WTC11 (cell line): ENCODE data around the gene ADCK2. TPM values are rescaled to one million over a fixed set of nuclear protein-coding genes. Genes with fewer than 3 reads are reported as not detected.
"Not testable (repeated sequence)": the region's sequence is repeated elsewhere in the genome, so short reads cannot be mapped to it uniquely, and the experiment has no call there.

Source experiments
- ATAC-seq: fragments of 200-7000 bp; cut with Tn5 transposase; 2 replicates; pipeline ENCODE4 v1.10.0; 2021; ENCODE audit warnings: mild to moderate bottlenecking, moderate library complexity
- CTCF ChIA-PET: fragments of 300-600 bp; sonication (Branson Sonifier 250); formaldehyde crosslinking; loops from one replicate; lab custom pipeline; 2021; ENCODE audit warnings: antibody characterized with exemption; lab: Charles Lee
- POLR2A ChIA-PET: fragments of 350-600 bp; sonication (Branson Sonifier 250); formaldehyde crosslinking; loops from one replicate; lab custom pipeline; 2021; ENCODE audit warnings: antibody characterized with exemption; lab: Charles Lee
- DNase-seq: peaks from one replicate; pipeline ENCODE4 v3.0.0; 2021; ENCODE audit warnings: low spot score
- H3K27ac Mint-ChIP-seq: 2 replicates; pipeline ENCODE4 v1.8.0; 2021; ENCODE audit warnings: mixed read lengths
- H3K27me3 Mint-ChIP-seq: 2 replicates; pipeline ENCODE4 v1.8.0; 2021; ENCODE audit warnings: low read depth, mild to moderate bottlenecking, moderate library complexity, mixed read lengths
- H3K36me3 Mint-ChIP-seq: 2 replicates; pipeline ENCODE4 v1.8.0; 2021; ENCODE audit warnings: mixed read lengths
- H3K4me1 Mint-ChIP-seq: 2 replicates; pipeline ENCODE4 v1.8.0; 2022; ENCODE audit warnings: mixed read lengths
- H3K4me3 Mint-ChIP-seq: 2 replicates; pipeline ENCODE4 v1.8.0; 2021; ENCODE audit warnings: mild to moderate bottlenecking, moderate library complexity, mixed read lengths
- H3K9me3 Mint-ChIP-seq: 2 replicates; pipeline ENCODE4 v1.8.0; 2021; ENCODE audit warnings: mixed read lengths
- GRHL2 ChIP-seq: fragments of 250-450 bp; sonication (Bioruptor Pico); IDR thresholded peaks from 2 replicates; pipeline ENCODE4 v1.8.0; 2022; ENCODE audit warnings: mild to moderate bottlenecking, moderate library complexity; ENCODE audit not compliant: insufficient replicate concordance, severe bottlenecking
- HMGA2 ChIP-seq: fragments of 250-450 bp; sonication (Bioruptor Pico); IDR thresholded peaks from 2 replicates; pipeline ENCODE4 v1.4.0; 2021; ENCODE audit warnings: mild to moderate bottlenecking, moderate library complexity
- MXD4 ChIP-seq: fragments of 250-450 bp; sonication (Bioruptor Pico); IDR thresholded peaks from 2 replicates; pipeline ENCODE4 v1.8.0; 2021; ENCODE audit warnings: mild to moderate bottlenecking, moderate library complexity, borderline replicate concordance
- TEAD4 ChIP-seq: sonication (generic); formaldehyde crosslinking; IDR thresholded peaks from 2 replicates; pipeline ENCODE4 v1.8.0; 2022; ENCODE audit warnings: mild to moderate bottlenecking, missing genetic modification reagents
- ZNF671 ChIP-seq: fragments of 250-450 bp; sonication (Bioruptor Pico); IDR thresholded peaks from 2 replicates; pipeline ENCODE4 v1.8.0; 2021; ENCODE audit warnings: mild to moderate bottlenecking
- total RNA-seq: library from RNA; stranded (reverse); gene quantifications from 3 replicates; pipeline ENCODE4 v1.2.3, GENCODE V29; 2021
- TF ChIP-seq, protein P1 (sequence below): sonication (generic); formaldehyde crosslinking; IDR thresholded peaks from 2 replicates; pipeline ENCODE4 v1.8.0; 2022; ENCODE audit warnings: mild to moderate bottlenecking, missing genetic modification reagents
- TF ChIP-seq, protein P2 (sequence below): sonication (generic); formaldehyde crosslinking; IDR thresholded peaks from 2 replicates; pipeline ENCODE4 v1.8.0; 2023; ENCODE audit warnings: mild to moderate bottlenecking, missing genetic modification reagents
- TF ChIP-seq, protein P3 (sequence below): fragments of 200-600 bp; IDR thresholded peaks from 2 replicates; pipeline ENCODE4 v1.8.0; 2022; ENCODE audit warnings: antibody characterized with exemption

ADCK2 gene
- total RNA-seq, 1 experiment from 2014 or later, result 12.7 TPM

DNA sequence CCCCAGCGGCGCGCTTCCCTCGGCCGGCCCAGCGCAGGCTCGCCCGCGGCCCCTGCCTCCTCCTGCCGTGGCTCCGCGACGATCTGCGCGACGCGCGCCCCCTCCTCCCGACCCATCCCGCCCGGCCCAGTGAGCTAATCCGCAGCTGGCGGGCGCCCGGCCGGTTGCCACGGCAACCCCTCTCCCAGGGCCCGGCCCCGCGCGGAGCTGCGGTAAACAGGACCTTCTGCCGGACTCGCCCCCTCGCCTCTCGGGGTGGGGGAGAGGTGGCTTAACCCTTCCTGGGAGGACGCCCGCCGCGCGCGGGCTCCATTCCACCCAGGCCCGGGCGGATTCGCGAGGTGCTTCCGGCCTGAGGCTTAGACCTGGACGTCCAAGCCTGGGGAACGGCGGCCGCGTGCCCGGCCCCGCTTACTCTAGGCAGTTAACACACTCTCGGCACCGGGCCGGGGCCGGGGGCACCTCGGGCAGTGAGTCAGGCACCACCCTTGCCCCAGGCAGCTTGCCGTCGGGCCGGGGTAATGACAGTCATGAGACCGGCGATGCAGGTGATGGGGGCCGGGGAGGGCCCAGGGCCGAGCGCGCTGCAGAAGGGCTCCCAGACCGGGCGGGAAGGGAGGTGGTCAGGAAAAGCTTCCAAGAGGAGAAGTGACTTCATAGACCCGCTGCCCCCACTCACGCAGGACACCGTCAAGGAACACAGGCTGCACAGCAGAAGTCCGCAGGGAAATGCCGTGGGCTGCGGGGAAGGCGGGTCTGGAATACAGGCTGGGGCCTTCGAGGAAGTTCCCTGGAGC, 31.8 kb upstream of the ADCK2 start, which contains the start of gene DENND2A (continued):
- TF ChIP-seq, protein P1, sequence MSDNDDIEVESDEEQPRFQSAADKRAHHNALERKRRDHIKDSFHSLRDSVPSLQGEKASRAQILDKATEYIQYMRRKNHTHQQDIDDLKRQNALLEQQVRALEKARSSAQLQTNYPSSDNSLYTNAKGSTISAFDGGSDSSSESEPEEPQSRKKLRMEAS, result peak; percentile 82

DNA sequence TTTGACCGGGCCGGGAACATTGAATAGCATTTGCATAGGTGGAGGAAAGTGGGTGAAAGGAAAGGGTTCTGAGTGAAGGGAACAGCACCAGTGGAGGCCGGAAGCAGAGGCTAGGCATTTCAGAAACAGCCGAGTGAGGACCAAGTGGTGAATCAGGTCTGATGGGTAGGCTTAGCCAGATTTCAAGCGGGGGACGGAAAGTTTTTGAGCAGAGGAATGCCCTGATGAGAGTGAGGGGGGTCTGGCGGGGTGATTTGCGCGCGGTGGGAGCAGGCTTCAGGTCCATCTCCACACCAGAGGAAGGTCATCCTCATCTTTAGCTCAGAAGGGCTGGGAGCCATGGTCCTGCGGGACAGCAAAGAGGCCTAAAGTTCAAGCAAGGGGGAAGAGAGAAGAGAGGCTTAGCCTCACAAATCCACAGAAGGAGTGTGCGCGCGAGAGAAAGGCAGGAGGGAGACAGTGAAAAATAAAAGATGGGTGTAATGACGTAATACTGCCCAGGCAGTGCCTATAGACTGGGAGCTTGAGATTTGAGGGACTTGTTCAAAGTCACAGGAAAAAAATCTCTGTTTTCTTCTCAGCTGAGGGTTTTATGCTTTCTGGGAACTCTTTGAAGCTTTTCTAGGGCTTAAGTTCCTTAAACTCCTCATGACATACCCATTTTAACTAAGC, 31.1 kb upstream of the ADCK2 start:
- ChIA-PET POLR2A (interaction anchor here (1.1 to 1.6 kb wide), 2 partner anchors 12 to 124 kb away, joined by 5 to 10 read pairs; no protein-coding TSS in a partner anchor), CTCF (interaction anchor here (0.6 to 2.0 kb wide), 15 partner anchors 12 to 1013 kb away, joined by 3 to 16 read pairs (median 5); no protein-coding TSS in a partner anchor)
- DNase-seq, result no peak
- Mint-ChIP-seq H3K4me1 (peaks cover 37% of the 10 kb centered on the region), H3K27ac (no peak overlapping the region), H3K4me3 (peak overlapping the region; percentile 55), H3K27me3 (peaks cover 41% of the 10 kb centered on the region), H3K36me3 (no peaks in the 10 kb centered on the region), H3K9me3 (no peaks in the 10 kb centered on the region)
- 0 out of 2 replicates have a peak, but pooled peaks have one; percentile 31 for TF ChIP-seq MXD4
- TF ChIP-seq, protein P2, sequence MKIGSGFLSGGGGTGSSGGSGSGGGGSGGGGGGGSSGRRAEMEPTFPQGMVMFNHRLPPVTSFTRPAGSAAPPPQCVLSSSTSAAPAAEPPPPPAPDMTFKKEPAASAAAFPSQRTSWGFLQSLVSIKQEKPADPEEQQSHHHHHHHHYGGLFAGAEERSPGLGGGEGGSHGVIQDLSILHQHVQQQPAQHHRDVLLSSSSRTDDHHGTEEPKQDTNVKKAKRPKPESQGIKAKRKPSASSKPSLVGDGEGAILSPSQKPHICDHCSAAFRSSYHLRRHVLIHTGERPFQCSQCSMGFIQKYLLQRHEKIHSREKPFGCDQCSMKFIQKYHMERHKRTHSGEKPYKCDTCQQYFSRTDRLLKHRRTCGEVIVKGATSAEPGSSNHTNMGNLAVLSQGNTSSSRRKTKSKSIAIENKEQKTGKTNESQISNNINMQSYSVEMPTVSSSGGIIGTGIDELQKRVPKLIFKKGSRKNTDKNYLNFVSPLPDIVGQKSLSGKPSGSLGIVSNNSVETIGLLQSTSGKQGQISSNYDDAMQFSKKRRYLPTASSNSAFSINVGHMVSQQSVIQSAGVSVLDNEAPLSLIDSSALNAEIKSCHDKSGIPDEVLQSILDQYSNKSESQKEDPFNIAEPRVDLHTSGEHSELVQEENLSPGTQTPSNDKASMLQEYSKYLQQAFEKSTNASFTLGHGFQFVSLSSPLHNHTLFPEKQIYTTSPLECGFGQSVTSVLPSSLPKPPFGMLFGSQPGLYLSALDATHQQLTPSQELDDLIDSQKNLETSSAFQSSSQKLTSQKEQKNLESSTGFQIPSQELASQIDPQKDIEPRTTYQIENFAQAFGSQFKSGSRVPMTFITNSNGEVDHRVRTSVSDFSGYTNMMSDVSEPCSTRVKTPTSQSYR (CRISPR knock-in tag), result no peak
- TF ChIP-seq TEAD4 (CRISPR knock-in tag), result no peak
- TF ChIP-seq GRHL2 (CRISPR knock-in tag), result no peak
- ATAC-seq, result no peak; the same call in none of the 2 replicates

DNA sequence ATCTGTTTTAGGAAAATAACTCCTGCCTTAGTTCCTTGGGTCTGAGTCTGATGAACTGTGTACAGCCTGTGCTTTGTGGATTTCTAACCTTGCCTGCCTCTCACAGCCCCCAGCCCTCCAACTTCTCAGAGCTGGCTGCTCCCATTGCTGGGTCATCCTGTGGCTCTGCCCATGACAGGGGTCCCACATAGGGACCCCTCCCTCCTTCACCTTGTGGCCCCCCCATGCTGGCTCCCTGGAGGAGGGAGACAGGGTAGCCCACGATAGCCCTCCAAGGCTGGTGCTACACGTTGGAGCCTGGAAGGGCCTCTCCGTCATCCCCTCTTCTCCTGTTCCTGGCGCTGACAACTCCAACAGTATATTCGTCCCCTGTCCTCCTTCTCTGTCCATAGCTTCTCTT, 29.3 kb upstream of the ADCK2 start:
- Mint-ChIP-seq H3K4me3 (no peak overlapping the region), H3K4me1 (peaks cover 29% of the 10 kb centered on the region), H3K27ac (no peak overlapping the region), H3K36me3 (no peaks in the 10 kb centered on the region), H3K9me3 (no peaks in the 10 kb centered on the region), H3K27me3 (peaks cover 41% of the 10 kb centered on the region)
- DNase-seq (no peak), ATAC-seq (no peak)
- CTCF ChIA-PET, result interaction anchor here (0.5 kb wide), 1 partner anchor 125 kb away, joined by 3 read pairs; no protein-coding TSS in a partner anchor
- TF ChIP-seq ZNF671, result no peak
- POLR2A ChIA-PET, result no interaction called here

DNA sequence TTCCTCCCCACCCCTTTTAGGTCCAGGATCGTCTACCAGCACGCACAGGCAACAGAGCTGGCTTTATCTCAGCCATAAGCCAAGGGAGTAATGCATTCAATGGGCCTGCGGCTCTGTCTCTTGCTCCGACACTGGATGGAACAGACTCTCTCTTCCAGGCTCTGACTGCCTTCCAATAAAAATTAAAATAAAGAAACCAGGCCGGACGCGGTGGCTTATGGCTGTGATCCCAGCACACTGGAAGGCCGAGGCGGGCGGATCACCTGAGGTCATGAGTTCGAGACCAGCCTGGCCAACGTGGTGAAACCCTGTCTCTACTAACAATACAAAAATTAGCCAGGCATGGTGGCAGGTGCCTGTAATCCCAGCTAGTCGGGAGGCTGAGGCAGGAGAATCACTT, 28.0 kb upstream of the ADCK2 start:
- POLR2A ChIA-PET, result interaction anchor here (0.6 to 1.0 kb wide), 2 partner anchors 130 to 166 kb away, joined by 3 to 8 read pairs; no protein-coding TSS in a partner anchor

DNA sequence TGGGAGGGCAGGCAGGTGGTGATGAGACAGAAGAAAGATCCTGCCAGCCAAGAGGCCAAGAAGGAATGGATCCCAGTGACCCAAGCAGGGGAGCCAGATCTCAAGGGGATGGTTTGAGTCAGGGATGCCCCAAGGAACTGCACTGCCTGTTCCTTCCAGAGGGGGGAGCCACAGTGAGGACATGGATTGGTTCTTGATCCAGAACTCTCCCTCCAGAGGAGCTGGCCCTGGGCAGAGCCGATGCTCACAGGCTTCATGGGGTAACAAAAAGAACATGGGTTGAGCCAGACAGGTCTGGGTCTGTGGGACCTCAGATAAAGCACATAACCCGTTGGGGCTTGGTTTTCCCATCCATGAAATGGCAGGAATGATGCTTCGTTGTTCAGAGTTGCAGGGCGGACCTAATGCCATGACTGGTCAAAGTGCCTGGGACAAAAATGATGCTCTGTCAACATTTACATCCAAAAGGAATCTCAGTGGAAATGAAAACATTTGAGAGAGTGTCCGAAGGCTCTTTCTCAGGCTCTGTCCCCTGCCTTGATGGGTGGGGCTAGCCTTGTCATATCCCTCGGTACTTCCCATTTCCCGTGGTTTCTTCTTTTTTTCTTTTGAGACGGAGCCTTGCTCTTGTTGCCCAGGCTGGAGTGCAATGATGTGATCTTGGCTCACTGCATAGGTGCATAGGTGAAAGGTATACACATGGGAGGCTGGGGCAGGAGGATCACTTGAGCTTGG, 27.4 kb upstream of the ADCK2 start:
- ATAC-seq (peak; percentile 25), DNase-seq (peak; percentile 84)
- no peak overlapping the region for H3K4me3 Mint-ChIP-seq
- peaks cover 24% of the 10 kb centered on the region for H3K27me3 Mint-ChIP-seq
- CTCF ChIA-PET, result interaction anchor here (0.6 to 2.0 kb wide), 28 partner anchors 8 to 1162 kb away, joined by 3 to 17 read pairs (median 4); partner anchors contain the start of genes ADCK2 and KLRG2
- POLR2A ChIA-PET, result interaction anchor here (1.0 kb wide), 1 partner anchor 167 kb away, joined by 3 read pairs; no protein-coding TSS in a partner anchor
- H3K27ac Mint-ChIP-seq, result no peak overlapping the region
- peaks cover 16% of the 10 kb centered on the region for H3K4me1 Mint-ChIP-seq
- TF ChIP-seq, protein P3, sequence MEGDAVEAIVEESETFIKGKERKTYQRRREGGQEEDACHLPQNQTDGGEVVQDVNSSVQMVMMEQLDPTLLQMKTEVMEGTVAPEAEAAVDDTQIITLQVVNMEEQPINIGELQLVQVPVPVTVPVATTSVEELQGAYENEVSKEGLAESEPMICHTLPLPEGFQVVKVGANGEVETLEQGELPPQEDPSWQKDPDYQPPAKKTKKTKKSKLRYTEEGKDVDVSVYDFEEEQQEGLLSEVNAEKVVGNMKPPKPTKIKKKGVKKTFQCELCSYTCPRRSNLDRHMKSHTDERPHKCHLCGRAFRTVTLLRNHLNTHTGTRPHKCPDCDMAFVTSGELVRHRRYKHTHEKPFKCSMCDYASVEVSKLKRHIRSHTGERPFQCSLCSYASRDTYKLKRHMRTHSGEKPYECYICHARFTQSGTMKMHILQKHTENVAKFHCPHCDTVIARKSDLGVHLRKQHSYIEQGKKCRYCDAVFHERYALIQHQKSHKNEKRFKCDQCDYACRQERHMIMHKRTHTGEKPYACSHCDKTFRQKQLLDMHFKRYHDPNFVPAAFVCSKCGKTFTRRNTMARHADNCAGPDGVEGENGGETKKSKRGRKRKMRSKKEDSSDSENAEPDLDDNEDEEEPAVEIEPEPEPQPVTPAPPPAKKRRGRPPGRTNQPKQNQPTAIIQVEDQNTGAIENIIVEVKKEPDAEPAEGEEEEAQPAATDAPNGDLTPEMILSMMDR, result peak; percentile 69
- TF ChIP-seq HMGA2, result no peak
- H3K36me3 Mint-ChIP-seq, result no peaks in the 10 kb centered on the region
- no peaks in the 10 kb centered on the region for H3K9me3 Mint-ChIP-seq

More for the DNA sequence above, 28.0 kb upstream of the ADCK2 start:
- not testable (repeated sequence) for H3K4me3 Mint-ChIP-seq, H3K36me3 Mint-ChIP-seq, H3K27ac Mint-ChIP-seq, H3K9me3 Mint-ChIP-seq, ATAC-seq, DNase-seq
- CTCF ChIA-PET, result interaction anchor here (0.6 to 1.8 kb wide), 10 partner anchors 9 to 194 kb away, joined by 3 to 17 read pairs (median 3); no protein-coding TSS in a partner anchor
- peaks cover 19% of the 10 kb centered on the region for H3K4me1 Mint-ChIP-seq
- peaks cover 29% of the 10 kb centered on the region for H3K27me3 Mint-ChIP-seq
